GM23338 (cell line): Measurements from ENCODE around the gene KIAA1755. TPM values are rescaled to one million over a fixed set of nuclear protein-coding genes. Genes with fewer than 3 reads are reported as not detected.

Source experiments
- ATAC-seq: fragments of 200-7000 bp; cut with Tn5 transposase; 3 replicates; pipeline ENCODE4 v1.9.1; 2020
- DNase-seq: peaks from one replicate; pipeline ENCODE4 v3.0.0-alpha.2; 2015; ENCODE audit warnings: low spot score
- H2AFZ ChIP-seq: fragments of 200-600 bp; sonication (generic); 2 replicates; pipeline ENCODE4 v1.8.0; 2016; ENCODE audit warnings: antibody characterized with exemption, mild to moderate bottlenecking, moderate library complexity
- H3F3A ChIP-seq: fragments of 200-600 bp; sonication (generic); replicated peaks from 2 replicates; pipeline ENCODE4 v1.8.0; 2017; ENCODE audit warnings: antibody characterized with exemption, mixed run types, low read depth
- H3K27ac ChIP-seq: fragments of 200-600 bp; sonication (generic); 2 replicates; pipeline ENCODE4 v1.6.1; 2016; ENCODE audit warnings: low read depth
- H3K27me3 ChIP-seq: fragments of 200-600 bp; sonication (generic); 2 replicates; pipeline ENCODE4 v1.8.0; 2016; ENCODE audit warnings: mild to moderate bottlenecking, mixed run types, moderate library complexity; ENCODE audit not compliant: insufficient read depth
- H3K36me3 ChIP-seq: fragments of 200-600 bp; sonication (generic); 2 replicates; pipeline ENCODE4 v1.8.0; 2016; ENCODE audit warnings: mild to moderate bottlenecking; ENCODE audit not compliant: insufficient read depth
- H3K4me1 ChIP-seq: fragments of 200-600 bp; sonication (generic); 2 replicates; pipeline ENCODE4 v1.8.0; 2016; ENCODE audit warnings: mild to moderate bottlenecking, moderate library complexity; ENCODE audit not compliant: insufficient read depth
- H3K4me2 ChIP-seq: fragments of 200-600 bp; sonication (generic); 2 replicates; pipeline ENCODE4 v1.7.1; 2017; ENCODE audit warnings: mixed run types
- H3K4me3 ChIP-seq: fragments of 200-600 bp; sonication (generic); 2 replicates; pipeline ENCODE4 v1.6.1; 2016; ENCODE audit warnings: mixed run types
- H3K79me2 ChIP-seq: fragments of 200-600 bp; sonication (generic); replicated peaks from 2 replicates; pipeline ENCODE4 v1.8.0; 2017; ENCODE audit warnings: mild to moderate bottlenecking; ENCODE audit not compliant: insufficient read depth
- H3K9me2 ChIP-seq: fragments of 200-600 bp; sonication (generic); 2 replicates; pipeline ENCODE4 v1.8.0; 2017; ENCODE audit not compliant: insufficient read depth
- H4K20me1 ChIP-seq: fragments of 200-600 bp; sonication (generic); replicated peaks from 2 replicates; pipeline ENCODE4 v1.8.0; 2017; ENCODE audit warnings: mild to moderate bottlenecking; ENCODE audit not compliant: insufficient read depth
- H3K27ac Mint-ChIP-seq: 2 replicates; pipeline ENCODE4 v1.8.0; 2020; ENCODE audit warnings: inconsistent platforms, mild to moderate bottlenecking, moderate library complexity, mixed read lengths
- H3K27me3 Mint-ChIP-seq: 3 replicates; pipeline ENCODE4 v1.8.0; 2022; ENCODE audit warnings: low read depth, mild to moderate bottlenecking, moderate library complexity, mixed read lengths, inconsistent platforms; ENCODE audit not compliant: insufficient read depth, poor library complexity
- H3K36me3 Mint-ChIP-seq: 3 replicates; pipeline ENCODE4 v1.8.0; 2021; ENCODE audit warnings: low read depth, mild to moderate bottlenecking, inconsistent platforms, moderate library complexity, mixed read lengths
- H3K4me1 Mint-ChIP-seq: 3 replicates; pipeline ENCODE4 v1.8.0; 2020; ENCODE audit warnings: mild to moderate bottlenecking, inconsistent platforms, mixed read lengths
- H3K4me3 Mint-ChIP-seq: 3 replicates; pipeline ENCODE4 v1.8.0; 2021; ENCODE audit warnings: moderate library complexity, mild to moderate bottlenecking, inconsistent platforms, mixed read lengths
- H3K9me3 Mint-ChIP-seq: 3 replicates; pipeline ENCODE4 v1.8.0; 2020; ENCODE audit warnings: moderate library complexity, mild to moderate bottlenecking, inconsistent platforms, mixed read lengths
- CTCF ChIP-seq, 2 experiments: fragments of 200-600 bp in 1 of 2; sonication (generic) in 1 of 2; conservative IDR thresholded peaks; 2 replicates each; pipeline versions ENCODE4 v1.5.1 to v1.6.1; 2016 to 2017; ENCODE audit warnings: antibody characterized with exemption in 2 of 2, low read depth in 2 of 2, mild to moderate bottlenecking in 2 of 2, moderate library complexity in 1 of 2
- ETS1 ChIP-seq: IDR thresholded peaks from 2 replicates; pipeline ENCODE4 v1.6.1; 2016; ENCODE audit warnings: antibody characterized with exemption
- EZH2 ChIP-seq: fragments of 200-600 bp; sonication (generic); IDR thresholded peaks from one replicate; pipeline ENCODE4 v1.8.0; 2017; ENCODE audit warnings: antibody characterized with exemption, mild to moderate bottlenecking, low read depth; ENCODE audit not compliant: unreplicated experiment
- EZH2phosphoT487 ChIP-seq: fragments of 200-600 bp; sonication (generic); IDR thresholded peaks from one replicate; pipeline ENCODE4 v1.8.1; 2018; ENCODE audit warnings: antibody characterized with exemption; ENCODE audit not compliant: unreplicated experiment
- JUNB ChIP-seq: IDR thresholded peaks from one replicate; pipeline ENCODE4 v1.6.1; 2016; ENCODE audit warnings: antibody characterized with exemption; ENCODE audit not compliant: unreplicated experiment
- NANOG ChIP-seq: IDR thresholded peaks from 2 replicates; pipeline ENCODE4 v1.6.1; 2016; ENCODE audit warnings: antibody characterized with exemption, borderline replicate concordance
- POLR2AphosphoS5 ChIP-seq: IDR thresholded peaks from 2 replicates; pipeline ENCODE4 v1.6.1; 2016; ENCODE audit warnings: antibody characterized with exemption, low read depth
- REST ChIP-seq: IDR thresholded peaks from one replicate; pipeline ENCODE4 v1.6.1; 2018; ENCODE audit warnings: antibody characterized with exemption; ENCODE audit not compliant: unreplicated experiment
- STAT1 ChIP-seq: IDR thresholded peaks from one replicate; pipeline ENCODE4 v1.6.1; 2016; ENCODE audit warnings: antibody characterized with exemption; ENCODE audit not compliant: unreplicated experiment
- ZNF114 ChIP-seq: fragments of 250-450 bp; sonication (Bioruptor Pico); IDR thresholded peaks from 2 replicates; pipeline ENCODE4 v1.5.0; 2020; ENCODE audit warnings: mild to moderate bottlenecking, moderate library complexity
- ZNF331 ChIP-seq: fragments of 250-450 bp; sonication (Bioruptor Pico); IDR thresholded peaks from 2 replicates; pipeline ENCODE4 v1.5.0; 2020; ENCODE audit warnings: low read depth, mild to moderate bottlenecking, moderate library complexity
- polyA plus RNA-seq: library from polyadenylated mRNA; unstranded; fragments of >200 nt; fragmentation: Nextera tagmentation; extraction: Ambion mirVana; gene quantifications from 2 replicates; pipeline ENCODE4 v1.2.1, GENCODE V29; 2016
- total RNA-seq: library from RNA; depleted of rRNA; stranded (reverse); fragments of >200 nt; shearing (Covaris generic); gene quantifications from 2 replicates; pipeline ENCODE4 v1.2.3, GENCODE V29; 2014

The KIAA1755 gene
- total and polyA plus RNA-seq, 2 experiments from 2014 or later = 0.28 TPM; not detected in 1

GRCh38 chr20:38217791-38218565, 42.6 kb downstream of the KIAA1755 start (continued):
- TF ChIP-seq EZH2phosphoT487 (no peak), NANOG (no peak), CTCF (conservative IDR thresholded peaks at IDR 0.05; ENCODE audit: low read depth in 2 of 2) (no peak), EZH2 (no peak), REST (no peak), ETS1 (no peak), ZNF331 (CRISPR knock-in tag) (no peak)

- Histone ChIP-seq H3K79me2 (no peaks in the 10 kb centered on the region), H3F3A (no peaks in the 10 kb centered on the region), H3K9me2 (no peaks in the 10 kb centered on the region), H3K4me1 (no peaks in the 10 kb centered on the region), H3K27me3 (no peaks in the 10 kb centered on the region), H3K36me3 (no peaks in the 10 kb centered on the region), H3K4me2 (no peak overlapping the region), H3K4me3 (no peak overlapping the region), H3K27ac (no peak overlapping the region), H4K20me1 (no peaks in the 10 kb centered on the region), H2AFZ (no peak overlapping the region)
- no peak for ATAC-seq
- no peak for DNase-seq
- no peak overlapping the region for H3K4me3 Mint-ChIP-seq
- peaks cover 3% of the 10 kb centered on the region; the same call in 2 of the 3 replicates for H3K4me1 Mint-ChIP-seq
- H3K27ac Mint-ChIP-seq = no peak overlapping the region
- H3K9me3 Mint-ChIP-seq = no peaks in the 10 kb centered on the region
- H3K27me3 Mint-ChIP-seq = peaks cover 7% of the 10 kb centered on the region
- no peaks in the 10 kb centered on the region for H3K36me3 Mint-ChIP-seq
- TF ChIP-seq STAT1 = no peak
- no peak for TF ChIP-seq ZNF114 (CRISPR knock-in tag)
- no peak for TF ChIP-seq ZNF331 (CRISPR knock-in tag)
- TF ChIP-seq POLR2AphosphoS5 = no peak
- TF ChIP-seq CTCF (conservative IDR thresholded peaks at IDR 0.05; ENCODE audit: low read depth in 2 of 2) = no peak
- TF ChIP-seq EZH2 = no peak
- TF ChIP-seq REST = no peak
- no peak for TF ChIP-seq JUNB
Measured at GRCh38 chr20:38216746-38217595, 43.6 kb downstream of the KIAA1755 start.
